GM19043 (cell line): ENCODE data around the gene STX16.

Experiments
- ATAC-seq: cut with Tn5 transposase; IDR thresholded peaks from one replicate; pipeline ENCODE4 v1.9.1; 2021; ENCODE audit warnings: low read depth; ENCODE audit not compliant: unreplicated experiment

The STX16 gene

GRCh38 chr20:58650776-58651558 lies at the start of gene STX16:
Gene STX16, plus strand, starts transcription at chr20:58651283. Its CDS starts 724 bp downstream, at chr20:58652007.
- peak; percentile 65 for ATAC-seq

GRCh38 chr20:58602124-58602523 lies 49.0 kb upstream of the STX16 start:
- ATAC-seq = no peak

GRCh38 chr20:58603721-58604120 lies 47.4 kb upstream of the STX16 start:
- ATAC-seq = no peak

- ATAC-seq = no peak
Measured at GRCh38 chr20:58604128-58604881, 46.8 kb upstream of the STX16 start.

GRCh38 chr20:58605292-58606065 lies 45.6 kb upstream of the STX16 start:
- ATAC-seq = no peak

- ATAC-seq = no peak
Measured at GRCh38 chr20:58606184-58606583, 44.9 kb upstream of the STX16 start.

GRCh38 chr20:58608096-58608840 lies 42.8 kb upstream of the STX16 start:
- ATAC-seq = no peak

GRCh38 chr20:58609026-58609425 lies 42.1 kb upstream of the STX16 start:
- no peak for ATAC-seq

GRCh38 chr20:58610071-58610800 lies 40.8 kb upstream of the STX16 start:
- ATAC-seq = no peak

- no peak for ATAC-seq
Measured at GRCh38 chr20:58610811-58611210, 40.3 kb upstream of the STX16 start.

GRCh38 chr20:58611236-58612030 lies 39.6 kb upstream of the STX16 start:
- no peak for ATAC-seq

GRCh38 chr20:58612121-58612691 lies 38.9 kb upstream of the STX16 start:
- ATAC-seq = no peak

GRCh38 chr20:58613061-58613854 lies 37.8 kb upstream of the STX16 start:
- ATAC-seq = no peak

GRCh38 chr20:58614366-58614765 lies 36.7 kb upstream of the STX16 start:
- ATAC-seq = no peak

GRCh38 chr20:58614984-58615760 lies 35.9 kb upstream of the STX16 start:
- no peak for ATAC-seq

- no peak for ATAC-seq
Measured at GRCh38 chr20:58616411-58616810, 34.7 kb upstream of the STX16 start.

- ATAC-seq = no peak
Measured at GRCh38 chr20:58617158-58617557, 33.9 kb upstream of the STX16 start.
